ENCODE data around the gene ADAM19.

The ADAM19 gene

GRCh38 chr5:157574456-157575380 lies 857 bp downstream of the ADAM19 start:
- H3K9me3 ChIP-seq (ENCODE audit: control insufficient read depth, insufficient read depth, low read length), result no peaks in the 10 kb centered on the region
- H3K36me3 ChIP-seq (ENCODE audit: control insufficient read depth, insufficient read depth, low read length), result no peaks in the 10 kb centered on the region
- H3K27me3 ChIP-seq (ENCODE audit: control insufficient read depth, insufficient read depth, low read length), result peaks cover 26% of the 10 kb centered on the region
- peak overlapping the region; percentile 60 for H3K27ac ChIP-seq (ENCODE audit: low read depth, low read length)
- peaks cover 23% of the 10 kb centered on the region for H3K4me1 ChIP-seq (ENCODE audit: control insufficient read depth, insufficient read depth, low read length)
- no peak overlapping the region for H3K9ac ChIP-seq (ENCODE audit: low read depth, low read length)
- peak overlapping the region; percentile 86 for H3K4me3 ChIP-seq (ENCODE audit: low read depth, low read length)

GRCh38 chr5:157571357-157571827 lies 4.2 kb downstream of the ADAM19 start:
- Histone ChIP-seq H3K36me3 (ENCODE audit: control insufficient read depth, insufficient read depth, low read length) (no peaks in the 10 kb centered on the region), H3K27ac (ENCODE audit: low read depth, low read length) (peak overlapping the region; percentile 76), H3K9ac (ENCODE audit: low read depth, low read length) (no peak overlapping the region), H3K27me3 (ENCODE audit: control insufficient read depth, insufficient read depth, low read length) (peaks cover 19% of the 10 kb centered on the region), H3K4me3 (ENCODE audit: low read depth, low read length) (no peak overlapping the region), H3K4me1 (ENCODE audit: control insufficient read depth, insufficient read depth, low read length) (peaks cover 13% of the 10 kb centered on the region; the same call in 1 of the 2 replicates), H3K9me3 (ENCODE audit: control insufficient read depth, insufficient read depth, low read length) (no peaks in the 10 kb centered on the region)

- H3K9me3 ChIP-seq (ENCODE audit: control insufficient read depth, insufficient read depth, low read length), result no peaks in the 10 kb centered on the region
- H3K27me3 ChIP-seq (ENCODE audit: control insufficient read depth, insufficient read depth, low read length), result peaks cover 17% of the 10 kb centered on the region
- no peak overlapping the region for H3K9ac ChIP-seq (ENCODE audit: low read depth, low read length)
- no peak overlapping the region for H3K4me3 ChIP-seq (ENCODE audit: low read depth, low read length)
- peaks cover 10% of the 10 kb centered on the region; the same call in 1 of the 2 replicates for H3K4me1 ChIP-seq (ENCODE audit: control insufficient read depth, insufficient read depth, low read length)
- H3K36me3 ChIP-seq (ENCODE audit: control insufficient read depth, insufficient read depth, low read length), result no peaks in the 10 kb centered on the region
- peak overlapping the region; percentile 18 for H3K27ac ChIP-seq (ENCODE audit: low read depth, low read length)
Measured at GRCh38 chr5:157570531-157571200, 4.9 kb downstream of the ADAM19 start.

- H3K36me3 ChIP-seq (ENCODE audit: control insufficient read depth, insufficient read depth, low read length), result no peaks in the 10 kb centered on the region
- H3K4me1 ChIP-seq (ENCODE audit: control insufficient read depth, insufficient read depth, low read length), result peaks cover 13% of the 10 kb centered on the region; the same call in 1 of the 2 replicates
- H3K27me3 ChIP-seq (ENCODE audit: control insufficient read depth, insufficient read depth, low read length), result peaks cover 2% of the 10 kb centered on the region
- no peaks in the 10 kb centered on the region for H3K9me3 ChIP-seq (ENCODE audit: control insufficient read depth, insufficient read depth, low read length)
- no peak overlapping the region for H3K9ac ChIP-seq (ENCODE audit: low read depth, low read length)
- no peak overlapping the region for H3K27ac ChIP-seq (ENCODE audit: low read depth, low read length)
- no peak overlapping the region for H3K4me3 ChIP-seq (ENCODE audit: low read depth, low read length)
Measured at GRCh38 chr5:157568720-157569119, 6.9 kb downstream of the ADAM19 start.

- Histone ChIP-seq H3K27me3 (ENCODE audit: control insufficient read depth, insufficient read depth, low read length) (no peaks in the 10 kb centered on the region), H3K27ac (ENCODE audit: low read depth, low read length) (no peak overlapping the region), H3K4me1 (ENCODE audit: control insufficient read depth, insufficient read depth, low read length) (peaks cover 13% of the 10 kb centered on the region; the same call in 1 of the 2 replicates), H3K9ac (ENCODE audit: low read depth, low read length) (no peak overlapping the region), H3K4me3 (ENCODE audit: low read depth, low read length) (no peak overlapping the region), H3K36me3 (ENCODE audit: control insufficient read depth, insufficient read depth, low read length) (0 out of 2 replicates have a peak, but pooled peaks cover 3% of the 10 kb centered on the region), H3K9me3 (ENCODE audit: control insufficient read depth, insufficient read depth, low read length) (no peaks in the 10 kb centered on the region)
Measured at GRCh38 chr5:157568222-157568621, 7.4 kb downstream of the ADAM19 start.

GRCh38 chr5:157566902-157567489 lies 8.6 kb downstream of the ADAM19 start:
- H3K36me3 ChIP-seq (ENCODE audit: control insufficient read depth, insufficient read depth, low read length), result 0 out of 2 replicates have a peak, but pooled peaks cover 4% of the 10 kb centered on the region
- no peak overlapping the region for H3K4me3 ChIP-seq (ENCODE audit: low read depth, low read length)
- H3K4me1 ChIP-seq (ENCODE audit: control insufficient read depth, insufficient read depth, low read length), result peaks cover 21% of the 10 kb centered on the region
- no peak overlapping the region for H3K9ac ChIP-seq (ENCODE audit: low read depth, low read length)
- H3K27ac ChIP-seq (ENCODE audit: low read depth, low read length), result no peak overlapping the region
- no peaks in the 10 kb centered on the region for H3K9me3 ChIP-seq (ENCODE audit: control insufficient read depth, insufficient read depth, low read length)
- H3K27me3 ChIP-seq (ENCODE audit: control insufficient read depth, insufficient read depth, low read length), result no peaks in the 10 kb centered on the region

GRCh38 chr5:157563929-157564716 lies 11.5 kb downstream of the ADAM19 start:
- Histone ChIP-seq H3K4me1 (ENCODE audit: control insufficient read depth, insufficient read depth, low read length) (peaks cover 20% of the 10 kb centered on the region), H3K27me3 (ENCODE audit: control insufficient read depth, insufficient read depth, low read length) (no peaks in the 10 kb centered on the region), H3K36me3 (ENCODE audit: control insufficient read depth, insufficient read depth, low read length) (0 out of 2 replicates have a peak, but pooled peaks cover 4% of the 10 kb centered on the region), H3K9ac (ENCODE audit: low read depth, low read length) (no peak overlapping the region), H3K4me3 (ENCODE audit: low read depth, low read length) (no peak overlapping the region), H3K9me3 (ENCODE audit: control insufficient read depth, insufficient read depth, low read length) (no peaks in the 10 kb centered on the region), H3K27ac (ENCODE audit: low read depth, low read length) (no peak overlapping the region)

- no peak overlapping the region for H3K27ac ChIP-seq (ENCODE audit: low read depth, low read length)
- H3K4me1 ChIP-seq (ENCODE audit: control insufficient read depth, insufficient read depth, low read length), result peaks cover 25% of the 10 kb centered on the region
- no peak overlapping the region for H3K9ac ChIP-seq (ENCODE audit: low read depth, low read length)
- no peaks in the 10 kb centered on the region for H3K9me3 ChIP-seq (ENCODE audit: control insufficient read depth, insufficient read depth, low read length)
- no peak overlapping the region for H3K4me3 ChIP-seq (ENCODE audit: low read depth, low read length)
- 0 out of 2 replicates have a peak, but pooled peaks cover 4% of the 10 kb centered on the region for H3K36me3 ChIP-seq (ENCODE audit: control insufficient read depth, insufficient read depth, low read length)
- no peaks in the 10 kb centered on the region for H3K27me3 ChIP-seq (ENCODE audit: control insufficient read depth, insufficient read depth, low read length)
Measured at GRCh38 chr5:157563373-157563928, 12.1 kb downstream of the ADAM19 start.

- Histone ChIP-seq H3K9me3 (ENCODE audit: control insufficient read depth, insufficient read depth, low read length) (no peaks in the 10 kb centered on the region), H3K4me3 (ENCODE audit: low read depth, low read length) (no peak overlapping the region), H3K36me3 (ENCODE audit: control insufficient read depth, insufficient read depth, low read length) (0 out of 2 replicates have a peak, but pooled peaks cover 4% of the 10 kb centered on the region), H3K4me1 (ENCODE audit: control insufficient read depth, insufficient read depth, low read length) (peaks cover 28% of the 10 kb centered on the region), H3K9ac (ENCODE audit: low read depth, low read length) (no peak overlapping the region), H3K27me3 (ENCODE audit: control insufficient read depth, insufficient read depth, low read length) (no peaks in the 10 kb centered on the region), H3K27ac (ENCODE audit: low read depth, low read length) (no peak overlapping the region)
Measured at GRCh38 chr5:157562111-157562581, 13.4 kb downstream of the ADAM19 start.

- Histone ChIP-seq H3K36me3 (ENCODE audit: control insufficient read depth, insufficient read depth, low read length) (0 out of 2 replicates have a peak, but pooled peaks cover 4% of the 10 kb centered on the region), H3K9me3 (ENCODE audit: control insufficient read depth, insufficient read depth, low read length) (no peaks in the 10 kb centered on the region), H3K4me3 (ENCODE audit: low read depth, low read length) (no peak overlapping the region), H3K27ac (ENCODE audit: low read depth, low read length) (no peak overlapping the region), H3K9ac (ENCODE audit: low read depth, low read length) (no peak overlapping the region), H3K4me1 (ENCODE audit: control insufficient read depth, insufficient read depth, low read length) (peaks cover 28% of the 10 kb centered on the region), H3K27me3 (ENCODE audit: control insufficient read depth, insufficient read depth, low read length) (no peaks in the 10 kb centered on the region)
Measured at GRCh38 chr5:157561110-157561509, 14.5 kb downstream of the ADAM19 start.
